GM18526 (cell line): Measurements from ENCODE around the gene PSPN.

Experiments
- POLR2A ChIP-seq: IDR thresholded peaks from 3 replicates; pipeline ENCODE4 v1.6.1; 2011; ENCODE audit not compliant: insufficient read length; ENCODE audit errors: extremely low read depth

The PSPN gene

DNA sequence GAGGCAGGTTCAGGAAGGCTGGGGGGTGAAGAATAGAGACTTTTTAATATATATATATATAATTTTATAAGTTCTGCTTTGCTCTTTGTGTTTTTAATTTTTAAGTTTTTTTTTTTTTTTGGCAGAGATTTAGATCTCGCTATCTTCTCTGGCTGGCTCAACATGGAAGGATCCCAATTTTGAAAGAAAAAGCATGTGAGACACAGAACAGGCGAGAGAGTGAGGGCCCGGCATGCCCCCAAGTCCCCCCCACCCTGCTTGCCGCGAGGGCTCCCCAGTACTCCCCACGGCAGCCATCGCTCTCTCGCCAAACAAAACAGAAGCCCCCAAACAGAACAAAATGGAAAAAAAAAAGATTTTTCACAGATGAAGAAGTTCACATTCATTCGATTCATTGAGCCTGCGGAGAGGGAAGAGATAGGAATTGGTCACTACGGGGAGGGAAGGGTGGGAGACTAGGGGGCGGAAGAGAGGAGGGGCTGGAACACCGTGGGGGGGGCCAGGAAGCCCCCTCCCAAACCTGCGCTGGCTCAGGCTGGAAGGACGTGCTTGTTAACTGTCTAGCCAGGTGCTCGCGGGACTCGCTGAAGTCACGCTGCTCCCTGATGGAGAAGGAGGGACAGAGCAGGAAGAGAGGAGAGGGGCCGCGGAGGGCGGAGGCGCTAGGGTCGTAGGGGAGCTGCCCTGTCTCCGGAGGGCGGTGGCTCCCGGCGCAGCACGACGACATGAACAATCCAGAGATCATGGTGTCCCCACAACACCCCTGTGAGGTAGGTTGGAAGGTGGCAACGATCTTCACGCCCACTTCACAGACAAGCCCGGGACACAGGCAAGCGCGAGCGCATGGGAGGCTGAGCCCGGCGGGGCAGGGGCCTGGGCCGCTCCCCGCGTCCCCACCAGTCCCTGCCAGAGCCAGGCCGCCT, 38.2 kb upstream of the PSPN start:
- TF ChIP-seq POLR2A, result no peak

DNA sequence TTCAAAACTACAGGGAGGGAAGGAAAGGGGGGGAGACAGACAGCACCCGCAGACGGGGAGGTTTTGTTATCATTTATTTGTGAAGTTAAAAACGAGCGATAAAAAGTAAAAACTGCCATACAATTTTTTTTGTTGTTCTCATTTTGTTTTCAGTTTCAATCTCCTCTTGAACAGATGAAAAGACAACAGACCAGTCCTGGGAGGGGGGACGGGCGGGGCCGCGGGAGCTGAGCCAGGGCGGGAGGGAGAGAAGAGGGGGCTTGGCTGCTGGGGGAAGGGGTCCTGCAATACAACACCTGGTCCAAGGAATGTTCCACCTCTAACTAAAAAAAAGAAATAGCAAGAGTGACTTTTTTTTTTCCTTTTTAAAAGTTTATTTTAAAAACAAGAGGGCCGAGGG, 37.6 kb upstream of the PSPN start:
- TF ChIP-seq POLR2A, result no peak

DNA sequence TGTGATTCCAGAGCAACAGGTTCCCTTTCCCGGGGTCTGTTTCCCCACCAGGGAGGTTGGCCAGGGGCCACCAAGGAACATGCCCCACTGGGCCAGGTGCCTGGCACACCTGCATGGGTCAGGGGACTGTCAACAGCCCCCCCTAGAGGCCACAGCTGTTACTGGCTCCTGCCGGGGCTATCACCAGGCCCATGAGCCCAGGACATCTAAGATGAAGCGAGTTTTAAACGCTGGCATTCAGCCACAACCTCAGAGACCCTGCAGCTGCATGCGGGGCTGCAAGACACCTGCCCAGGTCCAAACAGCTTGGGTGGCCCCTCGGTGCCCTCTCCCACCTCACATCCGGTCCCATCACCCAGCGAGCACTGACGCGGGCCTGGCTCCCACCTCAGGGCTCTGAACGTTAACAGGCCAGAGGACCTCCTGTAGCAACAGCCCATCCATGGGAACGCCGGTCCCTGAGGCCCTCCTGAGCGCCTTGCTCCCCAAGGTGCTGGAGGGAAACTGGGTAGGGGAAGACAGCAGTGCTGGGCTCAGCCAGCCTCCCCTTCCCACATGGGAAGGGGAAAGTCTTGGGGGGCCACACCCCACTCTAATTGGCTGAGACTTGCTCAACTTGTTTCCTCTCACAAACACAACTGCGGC, 36.8 kb upstream of the PSPN start:
- TF ChIP-seq POLR2A, result no peak

DNA sequence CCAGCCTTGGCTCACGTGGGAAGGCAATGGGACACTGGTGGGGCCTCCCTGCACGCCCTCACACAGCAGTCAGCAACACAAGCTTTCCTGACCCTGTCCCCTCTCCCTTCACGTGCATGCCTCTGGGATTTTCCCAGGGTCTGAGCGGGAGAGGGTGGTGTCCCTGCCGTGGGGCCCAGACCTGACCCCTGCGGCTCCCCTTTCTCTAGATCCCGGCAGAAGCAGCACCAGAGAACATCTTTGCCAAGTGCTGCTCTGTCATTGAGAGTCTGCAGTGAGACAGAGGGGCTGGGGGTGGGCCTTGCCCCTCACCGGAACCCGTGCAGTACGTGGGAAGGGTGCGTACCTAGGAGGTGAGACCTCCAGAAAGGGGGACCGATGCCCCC, 36.3 kb upstream of the PSPN start:
- no peak for TF ChIP-seq POLR2A

DNA sequence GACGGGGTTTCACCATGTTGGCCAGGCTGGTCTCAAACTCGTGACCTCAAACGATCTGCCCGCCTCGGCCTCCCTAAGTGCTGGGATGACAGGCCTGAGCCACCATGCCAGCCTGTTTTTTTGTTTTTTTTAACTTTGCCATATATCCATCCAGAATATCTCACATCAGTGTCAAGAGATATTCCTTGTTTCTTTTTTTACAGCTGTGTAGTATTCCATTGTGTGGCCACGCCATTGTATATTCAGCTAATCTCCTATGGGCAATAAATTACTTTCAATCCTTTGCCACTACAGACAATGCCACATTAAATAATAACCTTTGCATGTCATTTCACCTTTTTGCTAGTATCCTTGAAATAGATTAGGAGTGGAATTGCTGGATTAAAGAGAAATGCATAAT, 33.6 kb upstream of the PSPN start:
- no peak for TF ChIP-seq POLR2A

DNA sequence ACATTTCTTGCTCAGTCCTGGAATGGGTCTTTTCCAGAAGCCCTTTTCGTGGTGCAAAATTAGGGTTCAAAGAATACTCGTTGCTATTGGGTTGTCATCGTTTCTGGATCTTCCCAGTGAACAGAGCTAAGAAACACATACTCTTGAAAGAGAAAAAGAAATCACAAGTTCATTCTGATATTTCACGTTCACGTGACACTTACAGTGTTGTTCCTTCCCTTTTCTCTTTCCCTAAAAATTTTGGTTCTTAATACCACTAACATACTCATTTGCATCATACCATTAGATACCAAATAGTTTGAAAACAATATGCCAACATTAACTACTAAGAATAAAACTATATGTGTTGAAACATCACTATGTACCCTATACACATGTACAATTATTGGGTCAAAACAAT, 30.7 kb upstream of the PSPN start:
- no peak for TF ChIP-seq POLR2A

DNA sequence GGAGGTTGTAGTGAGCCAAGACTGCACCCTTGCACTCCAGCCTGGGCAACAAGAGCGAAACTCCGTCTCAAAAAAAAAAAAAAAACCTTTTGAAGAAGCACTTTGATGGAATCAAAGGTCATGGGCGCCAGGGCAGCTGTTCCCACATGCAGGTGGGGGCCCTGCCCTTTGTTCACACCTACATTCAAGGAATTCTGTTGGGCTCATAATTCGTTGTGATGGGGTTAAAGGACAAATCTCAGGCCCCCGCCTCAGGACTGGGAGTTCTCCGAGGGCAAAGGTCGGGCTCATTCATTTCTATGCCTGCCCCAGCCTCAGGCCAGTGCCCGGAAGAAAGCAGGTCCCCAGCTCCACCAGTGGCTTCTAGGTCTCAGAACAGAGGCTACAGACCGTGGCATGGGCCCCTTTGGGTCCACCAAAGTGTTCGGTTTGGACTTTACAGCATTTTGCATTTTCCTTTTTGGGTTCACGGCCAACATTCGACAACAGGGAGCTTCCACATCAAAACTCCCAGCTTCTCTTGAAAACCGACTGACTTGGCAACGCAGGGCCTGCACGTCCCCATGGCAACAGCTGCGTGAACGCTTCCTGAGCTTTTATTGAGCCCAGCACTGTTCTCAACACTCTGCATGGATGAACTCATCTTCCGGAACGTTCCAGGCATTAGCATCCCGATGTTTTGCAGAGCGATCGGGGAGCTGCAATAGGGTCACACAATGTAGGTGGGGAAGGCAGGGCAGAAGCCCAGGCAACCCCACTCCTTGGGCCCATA, 27.3 kb upstream of the PSPN start:
- no peak for TF ChIP-seq POLR2A

DNA sequence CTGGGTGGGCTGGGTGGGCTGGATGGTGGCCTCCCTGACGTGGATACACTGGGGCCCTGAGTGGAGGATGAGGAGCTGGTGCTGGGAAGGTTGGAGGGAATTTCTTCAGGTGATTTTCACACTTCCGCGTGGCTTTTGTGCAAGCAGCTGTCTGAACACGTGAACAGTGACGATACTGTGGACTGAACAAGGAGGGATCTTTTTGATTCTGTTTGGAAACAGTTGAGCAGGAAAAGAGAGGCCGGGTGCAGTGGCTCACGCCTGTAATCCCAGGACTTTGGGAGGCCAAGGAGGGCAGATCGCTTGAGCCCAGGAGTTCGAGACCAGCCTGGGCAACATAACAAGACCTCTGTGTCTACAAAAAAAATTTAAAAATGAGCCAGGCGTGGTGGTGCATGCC, 26.3 kb upstream of the PSPN start:
- no peak for TF ChIP-seq POLR2A

DNA sequence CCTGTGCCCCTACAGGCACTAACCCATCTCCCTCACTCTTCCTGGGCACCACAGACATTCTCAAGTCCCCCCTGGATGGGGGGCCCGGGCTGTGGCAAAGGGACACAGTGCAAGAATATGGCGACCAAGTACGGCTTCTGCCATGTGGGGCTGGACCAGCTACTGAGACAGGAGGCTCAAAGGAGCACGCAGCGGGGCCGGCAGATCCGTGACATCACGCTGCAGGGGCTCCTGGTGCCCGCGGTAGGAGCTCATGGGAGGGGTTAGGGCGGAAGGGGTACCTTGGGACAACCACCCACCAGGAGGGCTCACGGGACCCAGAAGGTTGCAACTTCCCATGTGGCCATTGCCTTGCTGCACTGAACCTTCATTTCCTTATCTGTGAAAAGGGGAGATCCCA, 20.6 kb upstream of the PSPN start:
- no peak for TF ChIP-seq POLR2A

DNA sequence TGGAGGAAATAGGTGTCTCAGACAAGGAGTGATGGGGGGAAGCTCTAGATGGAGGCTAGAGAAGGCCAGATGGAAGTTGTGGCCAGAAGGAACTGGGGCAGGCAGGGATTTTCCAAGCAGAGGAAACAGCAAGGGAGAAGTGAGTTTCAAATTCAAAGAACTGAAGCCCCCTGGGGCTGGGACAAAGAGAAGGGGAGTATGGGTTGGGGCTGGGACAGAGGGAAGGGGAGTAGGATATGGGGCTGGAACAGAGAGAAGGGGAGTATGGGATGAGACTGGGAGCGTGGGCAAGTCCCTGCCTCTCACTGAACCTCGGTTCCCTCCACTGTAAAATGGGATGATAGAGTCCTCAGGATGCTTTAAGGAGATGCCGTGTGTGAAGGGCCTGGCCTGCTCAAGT, 19.1 kb upstream of the PSPN start:
- no peak for TF ChIP-seq POLR2A

DNA sequence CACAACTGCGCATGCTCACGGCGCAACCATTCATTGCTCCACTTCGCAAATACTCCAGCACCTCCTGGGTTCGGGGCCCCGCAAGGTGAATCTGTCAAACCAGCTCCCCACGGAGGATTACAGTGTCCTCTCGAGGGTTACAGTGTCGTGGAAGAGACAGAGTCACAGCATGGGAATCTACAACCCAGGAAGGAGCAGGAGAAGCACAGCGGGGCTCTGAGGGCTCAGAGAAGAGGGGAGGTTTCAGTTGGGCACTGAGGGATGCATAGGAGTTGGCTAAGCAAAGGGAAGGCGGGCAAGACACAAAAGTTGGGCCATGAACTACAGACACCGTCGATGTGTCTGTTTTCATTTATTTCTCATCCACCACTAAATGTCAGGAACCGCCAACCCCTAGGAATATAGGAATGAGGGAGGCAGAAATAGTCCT, 18.3 kb upstream of the PSPN start:
- no peak for TF ChIP-seq POLR2A

DNA sequence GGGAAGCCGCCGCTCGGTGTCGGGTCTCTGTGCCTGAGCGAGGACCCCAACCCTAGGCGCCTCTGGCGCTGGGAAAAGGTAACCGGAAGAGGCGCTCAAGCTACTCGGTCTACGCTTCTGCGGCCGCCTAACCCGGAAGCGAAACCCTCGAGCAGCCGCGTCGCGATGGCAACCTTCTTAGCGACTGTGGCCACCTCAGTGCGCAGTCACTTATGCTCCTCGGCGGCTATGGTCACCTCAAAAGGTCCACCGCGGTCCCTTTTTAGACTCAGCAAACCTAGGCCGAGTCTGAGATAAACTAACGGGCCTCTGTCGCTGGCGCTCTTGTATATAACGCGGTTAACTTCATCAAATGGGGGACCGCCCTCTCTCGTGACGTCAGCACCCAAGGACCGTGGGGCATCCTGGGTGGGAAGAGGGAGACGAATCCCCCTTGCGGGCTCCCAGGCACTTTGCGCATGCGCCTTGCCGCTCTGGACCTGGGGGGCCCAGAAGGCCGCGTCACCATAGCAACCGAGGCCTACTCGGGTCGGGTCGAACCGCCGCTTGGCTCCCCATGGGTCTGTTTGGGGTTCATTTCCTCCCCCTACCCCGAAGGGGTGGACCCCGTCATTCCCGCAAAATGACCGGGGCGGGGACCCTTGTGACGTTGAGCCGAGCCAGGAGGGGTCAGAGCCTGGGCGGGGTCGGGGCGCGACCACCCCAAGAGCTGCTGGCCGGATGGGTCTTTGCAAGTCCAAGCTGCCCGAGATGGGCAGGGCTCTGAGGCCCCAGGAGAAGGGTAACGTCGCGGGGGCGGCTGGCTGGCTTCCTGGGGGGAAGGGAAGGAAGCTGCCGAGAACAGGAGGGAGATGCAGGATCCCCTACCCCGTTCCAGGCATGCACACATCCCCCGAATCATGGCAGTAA, 17.6 kb upstream of the PSPN start, which contains the start of gene GTF2F1:
Gene GTF2F1 (minus strand): TSS at position 91 of the 909 bp plus-strand sequence. CDS start 169 bp downstream, outside the sequence.
- peak; percentile 67 for TF ChIP-seq POLR2A

DNA sequence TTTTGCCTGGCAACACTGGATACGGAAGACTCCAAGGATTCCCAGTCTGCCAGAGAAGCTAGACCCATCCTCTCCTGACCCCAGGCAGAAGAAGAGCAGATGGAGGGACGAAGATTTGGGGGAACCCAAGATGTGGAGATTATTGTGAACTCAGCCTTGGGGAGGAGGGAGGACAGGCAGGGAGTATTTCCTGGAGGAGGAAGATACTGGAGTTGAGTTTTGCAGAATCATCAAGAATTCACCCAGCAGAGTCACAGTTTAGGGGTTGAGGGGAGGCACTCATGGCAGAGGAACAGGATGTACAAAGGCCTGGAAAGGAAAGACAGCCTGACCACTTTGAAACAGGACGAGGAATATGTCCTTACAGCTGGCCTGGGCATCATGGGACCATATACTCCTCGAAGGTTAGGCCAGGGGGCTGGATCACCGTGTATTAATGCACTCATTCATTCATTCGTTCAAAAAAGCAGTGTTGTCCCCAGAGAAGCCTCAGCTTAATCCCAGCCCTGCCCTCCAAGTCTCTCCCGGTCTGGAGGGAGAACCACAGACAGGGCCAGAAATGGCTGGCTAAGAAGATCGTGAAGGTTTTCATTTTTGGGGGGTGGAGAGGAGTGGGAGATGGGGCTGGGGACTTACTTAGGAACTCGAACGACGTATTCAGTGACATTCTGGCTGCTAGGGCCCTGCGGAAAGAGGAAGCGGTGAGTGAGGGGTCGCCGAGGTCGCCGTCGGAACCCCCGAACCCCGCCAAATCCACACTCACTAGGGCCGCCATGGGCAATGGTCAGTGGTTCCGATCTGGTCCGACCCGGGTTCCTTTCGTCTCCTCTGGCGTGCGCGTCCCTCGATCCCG, 16.7 kb upstream of the PSPN start:
- TF ChIP-seq POLR2A, result no peak

DNA sequence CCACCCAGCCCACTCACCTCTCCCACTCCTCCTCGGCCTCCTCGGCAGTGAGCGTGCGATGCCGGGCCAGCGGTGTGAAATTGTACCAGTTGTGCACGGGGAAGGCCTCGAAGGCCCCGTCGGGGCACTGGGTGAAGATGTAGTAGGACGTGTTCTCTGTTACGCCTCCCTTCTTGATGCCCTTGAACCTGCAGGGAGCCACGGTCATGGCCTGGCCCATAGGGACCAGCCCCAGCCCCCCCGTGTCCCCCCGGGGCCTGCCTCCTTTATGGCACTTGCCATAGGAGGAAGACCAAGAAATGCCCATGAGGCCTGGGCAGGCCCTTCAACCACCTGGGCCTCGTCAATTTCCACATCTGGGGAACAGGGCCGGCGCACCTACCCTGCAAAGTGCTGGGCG, 11.6 kb upstream of the PSPN start:
- no peak for TF ChIP-seq POLR2A

DNA sequence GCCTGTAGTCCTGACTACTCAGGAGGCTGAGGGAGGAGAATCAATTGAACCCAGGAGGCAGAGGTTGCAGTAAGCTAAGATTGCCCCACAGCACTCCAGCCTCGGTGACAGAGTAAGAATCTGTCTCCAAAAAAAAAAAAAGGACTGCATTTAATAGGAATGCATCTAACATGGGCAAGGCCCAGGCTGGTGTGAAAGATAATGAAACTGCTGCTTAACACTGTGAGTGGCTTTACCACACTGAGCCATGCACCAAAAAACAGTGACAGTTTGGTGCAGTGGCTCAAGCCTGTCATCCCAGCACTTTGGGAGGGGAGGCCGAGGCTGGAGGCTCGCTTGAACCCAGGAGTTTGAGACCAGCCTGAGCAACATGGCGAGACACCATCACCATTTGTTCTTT, 8.6 kb upstream of the PSPN start:
- TF ChIP-seq POLR2A, result no peak
